Spleen (tissue), 11 donors: ENCODE data around the gene AKAP1. TPM values are rescaled to one million over a fixed set of nuclear protein-coding genes. Genes with fewer than 3 reads are reported as not detected.
A peak's percentile ranks its signal among the peaks of the same experiment; 100 is the strongest.

ENCODE experiments used
- DNase-seq: peaks from one replicate; pipeline ENCODE4 v3.0.0-alpha.2; 2020
- H3K27ac ChIP-seq, 8 donors: fragments of 200-600 bp; sonication (generic) in 7 of 8; 1 replicate in 4 of 8; 2 replicates in 4 of 8; pipeline versions ENCODE4 v1.5.0 to v1.8.0; 2016 to 2021; ENCODE audit warnings: inconsistent platforms in 4 of 8, mild to moderate bottlenecking in 4 of 8, moderate library complexity in 1 of 8
- H3K27me3 ChIP-seq, 7 donors: fragments of 200-600 bp; sonication (generic) in 6 of 7; replicated peaks in 1 of 7; 1 replicate in 4 of 7; 2 replicates in 3 of 7; pipeline versions ENCODE4 v1.5.0 to v1.8.0; 2016 to 2021; ENCODE audit warnings: inconsistent platforms in 3 of 7, mild to moderate bottlenecking in 1 of 7
- H3K36me3 ChIP-seq, 6 donors: fragments of 200-600 bp; sonication (generic) in 5 of 6; 1 replicate in 4 of 6; 2 replicates in 2 of 6; pipeline versions ENCODE4 v1.5.0 to v1.8.0; 2016 to 2021; ENCODE audit warnings: inconsistent platforms in 2 of 6
- H3K4me1 ChIP-seq, 6 donors: fragments of 200-600 bp; sonication (generic) in 5 of 6; 1 replicate in 3 of 6; 2 replicates in 3 of 6; pipeline versions ENCODE4 v1.5.0 to v1.8.0; 2016 to 2021; ENCODE audit warnings: inconsistent platforms in 3 of 6
- H3K4me3 ChIP-seq, 8 donors: fragments of 200-600 bp; sonication (generic) in 7 of 8; 1 replicate in 4 of 8; 2 replicates in 4 of 8; pipeline versions ENCODE4 v1.5.0 to v1.8.0; 2016 to 2021; ENCODE audit warnings: inconsistent platforms in 4 of 8, mild to moderate bottlenecking in 4 of 8, moderate library complexity in 2 of 8
- H3K9me3 ChIP-seq, 8 donors: fragments of 200-600 bp; sonication (generic) in 7 of 8; 1 replicate in 4 of 8; 2 replicates in 4 of 8; pipeline versions ENCODE4 v1.5.0 to v1.8.0; 2016 to 2021; ENCODE audit warnings: inconsistent platforms in 4 of 8
- CTCF ChIP-seq, 11 experiments: fragments of 200-600 bp in 7 of 11; fragments of 450-650 bp in 4 of 11; sonication (generic) in 4 of 11; IDR thresholded peaks in 8 of 11; conservative IDR thresholded peaks in 3 of 11; 1 replicate in 7 of 11; 2 replicates in 4 of 11; pipeline versions ENCODE4 v1.4.0 to v1.8.0; 2016 to 2021; ENCODE audit warnings: antibody characterized with exemption in 11 of 11, inconsistent platforms in 4 of 11, mild to moderate bottlenecking in 1 of 11
- POLR2A ChIP-seq, 3 donors: fragments of 450-650 bp; IDR thresholded peaks; one replicate each; pipeline ENCODE4 v1.5.1; 2017; ENCODE audit warnings: antibody characterized with exemption in 3 of 3, mild to moderate bottlenecking in 1 of 3
- POLR2AphosphoS5 ChIP-seq, 3 donors: sonication (generic); formaldehyde crosslinking; IDR thresholded peaks; one replicate each; pipeline ENCODE4 v1.5.1; 2017; ENCODE audit warnings: antibody characterized with exemption in 3 of 3
- WGBS, 5 donors: extraction: QIAGEN DNeasy Blood & Tissue Kit in 3 of 5; methylation state at CpG; one replicate each; pipeline versions ENCODE4 v1.1.5 to v1.1.7; 2013 to 2018; 5-methylcytosine and 5-hydroxymethylcytosine counted together
- intact Hi-C: fragments of 100-400 bp; cut with DNase I; formaldehyde crosslinking; loops from one replicate; pipeline ENCODE4 v1.15.0; 2023; ENCODE audit warnings: low total_unique reads
- polyA plus RNA-seq, 3 donors: library from polyadenylated mRNA; stranded (reverse); fragments of 200-250 nt; gene quantifications; one replicate each; pipeline ENCODE4 v1.2.1, GENCODE V29; 2013
- total RNA-seq, 7 donors: library from RNA; depleted of rRNA in 3 of 7; stranded (reverse); fragments of >200 nt in 3 of 7; fragmentation: NEBNext Ultra II Directional in 4 of 7; extraction: Animal tissue kit (Norgen Biotek cat#: 25700) in 4 of 7; gene quantifications; one replicate each; pipeline versions ENCODE4 v1.1.0 to v1.2.1, GENCODE V29; 2016 to 2021
- donor health status: healthy with polysubstance abuse.
- donor health status: DM: no; HTN: no; CAD: no; lungs with moderate emphysema.
- donor health status: DM: no; HTN: no; CAD: no.
- donor health status: Bipolar disorder and iron deficiency.
- donor health status: healthy.
- donor health status: DM: no; HTN: no; CAD: no.
- donor health status: DM: yes; HTN: yes; CAD: no.

AKAP1 gene
- total and polyA plus RNA-seq, 10 donors, result 6.7 to 23.9 (median 17.6) TPM

DNA sequence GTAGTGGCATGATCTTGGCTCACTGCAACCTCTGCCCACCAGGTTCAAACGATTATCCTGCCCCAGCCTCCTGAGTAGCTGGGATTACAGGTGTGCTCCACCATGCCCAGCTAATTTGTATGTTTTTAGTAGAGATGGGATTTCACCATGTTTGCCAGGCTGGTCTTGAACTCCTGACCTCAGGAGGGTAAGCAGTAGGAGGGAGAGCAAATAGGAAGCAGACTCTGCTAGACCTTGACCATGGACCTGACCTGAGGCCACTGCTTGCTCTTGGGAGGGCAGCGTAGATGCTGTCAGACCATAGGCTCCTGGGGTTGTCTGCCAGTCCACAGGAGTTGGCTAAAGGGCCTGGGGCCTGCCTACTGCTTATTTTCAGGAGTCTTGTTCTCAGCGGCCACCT lies 28.6 kb downstream of the AKAP1 start:
- Histone ChIP-seq H3K4me3 (no peak overlapping the region), H3K36me3 (peaks cover 0 to 86% (median 47%) of the 10 kb centered on the region in 6 donors), H3K27ac (no peak overlapping the region), H3K27me3 (no peaks in the 10 kb centered on the region), H3K9me3 (no peaks in the 10 kb centered on the region), H3K4me1 (peaks cover 0 to 11% (median 0%) of the 10 kb centered on the region in 6 donors)
- no peak for DNase-seq
- TF ChIP-seq POLR2A (IDR thresholded peaks at IDR 0.05), result no peak
- TF ChIP-seq CTCF (IDR thresholded peaks at IDR 0.05 in 8 of 11, conservative IDR thresholded peaks at IDR 0.05 in 3 of 11), result no peak
- no peak for TF ChIP-seq POLR2AphosphoS5 (IDR thresholded peaks at IDR 0.05)
- intact Hi-C loops, result no loop called here
- 81 to 100% (median 94%) methylated on average over 3 of the region's 3 CpGs for WGBS, 5 donors

DNA sequence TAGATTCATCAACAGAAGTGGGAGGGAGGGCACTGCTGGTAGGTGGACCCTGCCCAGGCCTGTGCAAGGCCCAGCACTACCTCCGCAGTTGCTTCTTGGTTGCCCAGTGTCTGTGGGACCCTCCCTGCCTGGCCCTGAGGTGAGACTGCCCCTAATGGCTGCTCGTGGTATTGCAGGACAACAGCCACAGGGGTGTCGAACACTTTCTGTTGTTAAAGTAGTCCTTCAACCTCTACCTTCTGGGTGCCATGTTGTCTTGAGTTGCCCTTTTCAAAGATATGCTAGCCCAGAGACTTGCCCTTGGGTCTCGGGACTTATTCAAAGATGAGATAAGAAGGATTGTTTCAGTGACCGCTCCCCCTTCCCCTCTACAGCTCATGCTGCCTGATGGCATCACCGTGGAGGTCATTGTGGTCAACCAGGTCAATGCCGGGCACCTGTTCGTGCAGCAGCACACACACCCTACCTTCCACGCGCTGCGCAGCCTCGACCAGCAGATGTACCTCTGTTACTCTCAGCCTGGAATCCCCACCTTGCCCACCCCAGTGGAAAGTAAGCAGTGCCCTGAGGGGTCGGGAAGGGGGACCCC lies 29.1 kb downstream of the AKAP1 start:
- no peak for TF ChIP-seq POLR2AphosphoS5 (IDR thresholded peaks at IDR 0.05)
- peak; percentile 56 to 90 (median 85) for TF ChIP-seq CTCF (IDR thresholded peaks at IDR 0.05 in 8 of 11, conservative IDR thresholded peaks at IDR 0.05 in 3 of 11)
- peaks cover 0 to 11% (median 0%) of the 10 kb centered on the region in 6 donors for H3K4me1 ChIP-seq
- H3K27me3 ChIP-seq, result no peaks in the 10 kb centered on the region
- 74 to 88% (median 82%) methylated on average over 12 to 13 of the region's 13 CpGs for WGBS, 5 donors
- H3K36me3 ChIP-seq, result peaks cover 3 to 91% (median 53%) of the 10 kb centered on the region in 6 donors
- H3K9me3 ChIP-seq, result no peaks in the 10 kb centered on the region
- H3K4me3 ChIP-seq, result no peak overlapping the region
- intact Hi-C loops, result no loop called here
- DNase-seq, result peak; percentile 82
- no peak overlapping the region for H3K27ac ChIP-seq

- no peak for DNase-seq
- TF ChIP-seq CTCF (IDR thresholded peaks at IDR 0.05 in 8 of 11, conservative IDR thresholded peaks at IDR 0.05 in 3 of 11) (no peak), POLR2AphosphoS5 (IDR thresholded peaks at IDR 0.05) (no peak), POLR2A (IDR thresholded peaks at IDR 0.05) (no peak)
- Histone ChIP-seq H3K36me3 (peaks cover 5 to 98% (median 64%) of the 10 kb centered on the region in 6 donors), H3K27me3 (no peaks in the 10 kb centered on the region), H3K27ac (no peak overlapping the region), H3K9me3 (no peaks in the 10 kb centered on the region), H3K4me1 (peaks cover 0 to 1% (median 0%) of the 10 kb centered on the region in 6 donors), H3K4me3 (no peak overlapping the region)
- WGBS, 5 donors, result 77 to 97% (median 91%) methylated on average over 4 of the region's 4 CpGs
- intact Hi-C loops, result no loop called here
Measured at GRCh38 chr17:57115377-57115776, 30.3 kb downstream of the AKAP1 start.

DNA sequence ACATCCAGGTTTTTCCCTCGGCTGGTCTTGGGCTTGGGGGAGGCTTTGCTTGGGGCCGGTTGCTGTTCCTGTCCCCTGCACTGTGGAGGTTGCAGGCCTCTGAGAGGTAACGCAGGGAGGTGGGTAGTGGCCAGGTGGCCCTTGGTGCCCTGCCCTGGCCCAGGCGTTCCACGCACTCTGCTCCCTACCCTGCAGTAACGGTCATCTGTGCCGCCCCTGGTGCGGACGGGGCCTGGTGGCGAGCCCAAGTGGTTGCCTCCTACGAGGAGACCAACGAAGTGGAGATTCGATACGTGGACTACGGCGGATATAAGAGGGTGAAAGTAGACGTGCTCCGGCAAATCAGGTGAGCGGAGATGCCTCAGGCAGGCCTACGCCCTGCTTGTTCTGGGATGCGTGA lies 30.9 kb downstream of the AKAP1 start:
- H3K27ac ChIP-seq, result no peak overlapping the region
- peaks cover 5 to 99% (median 67%) of the 10 kb centered on the region in 6 donors for H3K36me3 ChIP-seq
- 97 to 99% (median 98%) methylated on average over 21 of the region's 21 CpGs for WGBS, 5 donors
- H3K9me3 ChIP-seq, result no peaks in the 10 kb centered on the region
- no peaks in the 10 kb centered on the region for H3K27me3 ChIP-seq
- no peak for TF ChIP-seq POLR2AphosphoS5 (IDR thresholded peaks at IDR 0.05)
- no peak for TF ChIP-seq POLR2A (IDR thresholded peaks at IDR 0.05)
- TF ChIP-seq CTCF (IDR thresholded peaks at IDR 0.05 in 8 of 11, conservative IDR thresholded peaks at IDR 0.05 in 3 of 11), result no peak
- DNase-seq, result no peak
- H3K4me1 ChIP-seq, result peaks cover 0 to 5% (median 0%) of the 10 kb centered on the region in 6 donors
- H3K4me3 ChIP-seq, result no peak overlapping the region
- intact Hi-C loops, result no loop called here
